Adrenal gland (tissue), 5 donors: ENCODE results near the gene MACROH2A2.

ENCODE experiments used
- CTCF ChIP-seq, 6 experiments: fragments of 450-650 bp in 4 of 6; fragments of 200-600 bp in 2 of 6; sonication (generic) in 1 of 6; IDR thresholded peaks; 1 replicate in 5 of 6; 2 replicates in 1 of 6; pipeline versions ENCODE4 v1.5.1 to v1.8.0; 2016 to 2021; ENCODE audit warnings: antibody characterized with exemption in 6 of 6, mild to moderate bottlenecking in 2 of 6, moderate library complexity in 1 of 6
- POLR2A ChIP-seq, 2 donors: fragments of 450-650 bp; IDR thresholded peaks; one replicate each; pipeline ENCODE4 v1.6.1; 2017; ENCODE audit warnings: antibody characterized with exemption in 2 of 2, mild to moderate bottlenecking in 2 of 2, moderate library complexity in 1 of 2
- donor health status: DM: no; HTN: no; CAD: no.

GRCh38 chr10:70135046-70135445 is 82.4 kb downstream of the MACROH2A2 start:
- TF ChIP-seq CTCF (IDR thresholded peaks at IDR 0.05) (no peak), POLR2A (IDR thresholded peaks at IDR 0.05) (no peak)
